ENCODE results near the gene TBC1D12.

DNA sequence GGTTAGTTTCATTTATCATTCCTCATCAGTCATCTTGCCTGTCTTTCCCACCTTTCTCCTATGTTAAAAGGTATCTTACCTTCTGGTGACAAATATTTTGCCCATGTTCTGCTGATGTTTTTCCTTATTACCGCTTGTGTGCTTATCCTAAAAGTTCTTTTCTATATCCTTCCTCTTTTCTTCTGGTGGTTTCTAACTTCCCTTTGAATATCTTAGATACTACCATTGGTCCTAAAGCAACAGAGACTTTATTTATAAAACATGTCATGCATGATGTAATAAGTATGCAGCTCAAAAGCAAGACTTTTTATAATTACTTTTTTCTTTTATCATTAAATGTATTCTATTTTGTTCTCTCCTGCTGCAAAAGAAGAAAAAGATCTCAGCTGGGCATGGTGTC, 24.8 kb downstream of the TBC1D12 start:
- TF ChIP-seq, protein P1, sequence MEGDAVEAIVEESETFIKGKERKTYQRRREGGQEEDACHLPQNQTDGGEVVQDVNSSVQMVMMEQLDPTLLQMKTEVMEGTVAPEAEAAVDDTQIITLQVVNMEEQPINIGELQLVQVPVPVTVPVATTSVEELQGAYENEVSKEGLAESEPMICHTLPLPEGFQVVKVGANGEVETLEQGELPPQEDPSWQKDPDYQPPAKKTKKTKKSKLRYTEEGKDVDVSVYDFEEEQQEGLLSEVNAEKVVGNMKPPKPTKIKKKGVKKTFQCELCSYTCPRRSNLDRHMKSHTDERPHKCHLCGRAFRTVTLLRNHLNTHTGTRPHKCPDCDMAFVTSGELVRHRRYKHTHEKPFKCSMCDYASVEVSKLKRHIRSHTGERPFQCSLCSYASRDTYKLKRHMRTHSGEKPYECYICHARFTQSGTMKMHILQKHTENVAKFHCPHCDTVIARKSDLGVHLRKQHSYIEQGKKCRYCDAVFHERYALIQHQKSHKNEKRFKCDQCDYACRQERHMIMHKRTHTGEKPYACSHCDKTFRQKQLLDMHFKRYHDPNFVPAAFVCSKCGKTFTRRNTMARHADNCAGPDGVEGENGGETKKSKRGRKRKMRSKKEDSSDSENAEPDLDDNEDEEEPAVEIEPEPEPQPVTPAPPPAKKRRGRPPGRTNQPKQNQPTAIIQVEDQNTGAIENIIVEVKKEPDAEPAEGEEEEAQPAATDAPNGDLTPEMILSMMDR (IDR thresholded peaks at IDR 0.05; ENCODE audit: low read depth, low read length): no peak
- no peak for TF ChIP-seq EZH2phosphoT487 (IDR thresholded peaks at IDR 0.05; ENCODE audit: low read depth)
